Epithelial cell of esophagus (primary cell): Measurements from ENCODE around the gene TGM2.

Source experiments
- DNase-seq: peaks from one replicate; pipeline ENCODE4 v3.0.0; 2010; ENCODE audit warnings: low read depth
- H3K4me3 ChIP-seq: 2 replicates; pipeline ENCODE4 v1.5.1; 2011; ENCODE audit warnings: mild to moderate bottlenecking, low read length, control low read depth
- TF ChIP-seq, protein P1 (sequence below): IDR thresholded peaks from 2 replicates; pipeline ENCODE4 v1.5.1; 2011; ENCODE audit warnings: low read depth, mild to moderate bottlenecking, low read length, control low read depth, inconsistent platforms; ENCODE audit not compliant: insufficient read depth; ENCODE audit errors: missing control alignments

The TGM2 gene

DNA sequence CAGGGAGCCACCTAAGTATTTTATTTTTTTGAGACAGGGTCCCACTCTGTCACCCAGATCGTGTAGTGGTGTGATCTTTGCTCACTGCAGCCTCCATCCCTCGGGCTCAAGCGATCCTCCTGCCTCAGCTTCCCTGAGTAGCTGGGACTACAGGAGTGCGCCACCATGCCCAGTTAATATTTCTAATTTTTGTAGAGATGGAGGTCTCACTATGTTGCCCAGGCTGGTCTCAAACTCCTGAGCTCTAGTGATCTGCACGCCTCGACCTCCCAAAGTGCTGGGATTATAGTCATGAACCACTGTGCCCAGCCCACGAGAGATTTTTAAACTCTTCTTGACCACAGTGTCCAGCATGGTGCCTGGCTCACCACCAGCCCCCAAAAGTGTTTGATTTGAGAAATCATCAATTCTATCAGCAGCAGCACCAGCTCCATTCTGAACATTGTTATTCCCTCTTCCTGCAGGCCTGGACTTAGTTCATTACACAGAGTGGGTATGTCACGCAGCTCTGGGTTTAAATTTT, 2.3 kb upstream of the TGM2 start:
- no peak for DNase-seq
- TF ChIP-seq, protein P1, sequence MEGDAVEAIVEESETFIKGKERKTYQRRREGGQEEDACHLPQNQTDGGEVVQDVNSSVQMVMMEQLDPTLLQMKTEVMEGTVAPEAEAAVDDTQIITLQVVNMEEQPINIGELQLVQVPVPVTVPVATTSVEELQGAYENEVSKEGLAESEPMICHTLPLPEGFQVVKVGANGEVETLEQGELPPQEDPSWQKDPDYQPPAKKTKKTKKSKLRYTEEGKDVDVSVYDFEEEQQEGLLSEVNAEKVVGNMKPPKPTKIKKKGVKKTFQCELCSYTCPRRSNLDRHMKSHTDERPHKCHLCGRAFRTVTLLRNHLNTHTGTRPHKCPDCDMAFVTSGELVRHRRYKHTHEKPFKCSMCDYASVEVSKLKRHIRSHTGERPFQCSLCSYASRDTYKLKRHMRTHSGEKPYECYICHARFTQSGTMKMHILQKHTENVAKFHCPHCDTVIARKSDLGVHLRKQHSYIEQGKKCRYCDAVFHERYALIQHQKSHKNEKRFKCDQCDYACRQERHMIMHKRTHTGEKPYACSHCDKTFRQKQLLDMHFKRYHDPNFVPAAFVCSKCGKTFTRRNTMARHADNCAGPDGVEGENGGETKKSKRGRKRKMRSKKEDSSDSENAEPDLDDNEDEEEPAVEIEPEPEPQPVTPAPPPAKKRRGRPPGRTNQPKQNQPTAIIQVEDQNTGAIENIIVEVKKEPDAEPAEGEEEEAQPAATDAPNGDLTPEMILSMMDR = no peak
- no peak overlapping the region for H3K4me3 ChIP-seq

DNA sequence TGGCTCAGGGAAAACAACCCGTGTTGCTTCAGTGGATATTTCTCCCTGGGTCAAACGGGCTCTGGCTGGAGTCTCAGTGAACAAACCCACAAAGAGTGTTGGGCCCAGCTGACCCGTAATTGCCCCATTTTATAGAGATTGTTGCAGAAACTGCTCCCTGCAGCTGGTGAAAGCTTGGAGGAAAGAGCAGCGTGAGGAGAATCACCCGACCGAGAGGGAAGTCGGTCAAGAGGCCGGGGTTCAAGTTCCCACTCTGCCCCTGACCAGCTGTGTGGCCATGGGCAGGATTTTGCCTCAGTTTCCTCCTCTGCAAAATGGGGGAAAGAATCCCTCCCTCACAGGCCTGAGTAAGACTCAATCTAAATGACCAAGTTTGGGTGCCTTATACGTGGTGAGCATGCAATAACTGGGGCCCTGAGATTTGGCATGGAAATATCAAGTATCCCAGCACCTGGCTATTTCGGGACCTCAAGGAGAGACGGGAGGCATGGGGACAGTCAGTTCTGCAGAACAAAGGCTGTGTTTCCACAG, 1.7 kb upstream of the TGM2 start:
- DNase-seq = no peak
- TF ChIP-seq, protein P1 = no peak
- H3K4me3 ChIP-seq = no peak overlapping the region

DNA sequence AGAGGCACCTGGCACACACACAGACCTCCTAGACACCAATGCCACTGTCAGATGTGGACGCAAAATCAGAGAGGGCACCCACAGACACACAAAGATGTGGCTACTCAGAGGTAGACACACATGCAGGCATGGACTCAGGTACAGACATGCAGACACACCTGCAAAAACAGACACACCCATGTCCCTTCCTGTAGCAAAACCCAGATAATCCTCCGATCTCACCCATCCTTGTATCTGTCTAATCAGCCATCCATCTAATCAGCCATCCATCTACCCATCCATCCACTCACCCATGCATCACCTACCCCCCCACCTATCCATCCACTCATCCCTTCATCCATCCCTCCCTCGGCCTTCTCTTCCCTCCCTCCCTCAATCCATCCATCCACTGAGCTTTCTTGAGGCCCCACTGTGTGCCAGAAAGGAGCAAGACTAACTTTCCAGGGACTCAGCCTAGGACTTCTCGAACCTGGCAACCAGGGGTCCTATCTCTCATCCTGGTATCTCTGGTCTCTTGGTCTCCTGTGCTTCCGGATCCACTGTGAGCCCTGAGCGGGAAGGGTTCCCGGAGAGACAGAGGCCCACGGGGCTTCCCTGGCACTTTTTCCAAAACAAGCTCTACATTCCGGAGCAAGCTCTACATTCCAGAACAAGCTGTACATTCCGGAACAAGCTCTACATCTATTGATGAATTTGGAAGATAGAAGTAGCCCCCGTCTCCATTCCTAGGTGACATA, 1.1 kb upstream of the TGM2 start:
- no peak overlapping the region for H3K4me3 ChIP-seq
- TF ChIP-seq, protein P1 = no peak
- peak; percentile 72 for DNase-seq

DNA sequence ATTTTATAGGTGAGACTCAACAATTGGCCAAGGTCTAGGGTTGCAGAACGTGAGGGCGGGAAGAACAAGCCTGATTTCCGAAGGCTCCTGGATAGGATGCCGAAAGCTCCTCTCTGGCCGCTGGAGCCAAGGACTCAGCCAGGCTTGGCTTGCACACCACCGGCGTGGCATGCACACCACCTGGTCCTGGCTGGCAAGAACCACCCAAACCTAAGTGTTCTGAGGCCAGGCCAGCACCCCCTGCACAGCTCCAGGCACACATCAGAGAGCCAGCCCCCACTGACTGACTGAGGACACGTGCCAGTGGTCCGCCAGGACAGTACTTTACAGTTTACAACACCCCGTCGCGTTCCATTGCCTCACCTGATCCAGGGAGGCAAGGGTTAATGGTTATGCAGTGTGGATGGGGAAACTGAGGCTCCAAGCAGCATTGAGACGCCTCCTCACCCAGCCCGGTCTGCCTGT, 414 bp downstream of the TGM2 start:
- TF ChIP-seq, protein P1 = no peak
- no peak overlapping the region for H3K4me3 ChIP-seq
- no peak for DNase-seq

DNA sequence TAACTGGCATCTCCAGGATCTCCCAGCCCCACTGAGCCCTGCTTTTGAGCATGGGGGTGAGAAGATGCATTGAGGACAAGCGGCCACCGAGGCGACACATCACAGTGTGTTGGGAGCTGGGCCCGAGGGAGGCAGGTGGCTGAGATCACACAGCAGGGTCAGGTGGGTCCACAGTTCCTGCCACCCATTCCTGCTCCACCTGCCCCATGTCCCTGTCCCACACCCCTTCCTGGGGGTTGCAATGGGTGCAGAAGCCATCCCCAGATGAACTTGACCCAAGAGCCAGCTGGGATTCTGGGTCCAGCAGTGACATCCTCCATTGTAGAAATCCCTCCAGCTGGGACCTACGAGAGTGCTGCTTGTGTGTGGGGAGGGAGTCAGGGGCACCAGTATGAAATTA, 1.0 kb downstream of the TGM2 start:
- H3K4me3 ChIP-seq = no peak overlapping the region
- no peak for DNase-seq
- TF ChIP-seq, protein P1 = no peak

DNA sequence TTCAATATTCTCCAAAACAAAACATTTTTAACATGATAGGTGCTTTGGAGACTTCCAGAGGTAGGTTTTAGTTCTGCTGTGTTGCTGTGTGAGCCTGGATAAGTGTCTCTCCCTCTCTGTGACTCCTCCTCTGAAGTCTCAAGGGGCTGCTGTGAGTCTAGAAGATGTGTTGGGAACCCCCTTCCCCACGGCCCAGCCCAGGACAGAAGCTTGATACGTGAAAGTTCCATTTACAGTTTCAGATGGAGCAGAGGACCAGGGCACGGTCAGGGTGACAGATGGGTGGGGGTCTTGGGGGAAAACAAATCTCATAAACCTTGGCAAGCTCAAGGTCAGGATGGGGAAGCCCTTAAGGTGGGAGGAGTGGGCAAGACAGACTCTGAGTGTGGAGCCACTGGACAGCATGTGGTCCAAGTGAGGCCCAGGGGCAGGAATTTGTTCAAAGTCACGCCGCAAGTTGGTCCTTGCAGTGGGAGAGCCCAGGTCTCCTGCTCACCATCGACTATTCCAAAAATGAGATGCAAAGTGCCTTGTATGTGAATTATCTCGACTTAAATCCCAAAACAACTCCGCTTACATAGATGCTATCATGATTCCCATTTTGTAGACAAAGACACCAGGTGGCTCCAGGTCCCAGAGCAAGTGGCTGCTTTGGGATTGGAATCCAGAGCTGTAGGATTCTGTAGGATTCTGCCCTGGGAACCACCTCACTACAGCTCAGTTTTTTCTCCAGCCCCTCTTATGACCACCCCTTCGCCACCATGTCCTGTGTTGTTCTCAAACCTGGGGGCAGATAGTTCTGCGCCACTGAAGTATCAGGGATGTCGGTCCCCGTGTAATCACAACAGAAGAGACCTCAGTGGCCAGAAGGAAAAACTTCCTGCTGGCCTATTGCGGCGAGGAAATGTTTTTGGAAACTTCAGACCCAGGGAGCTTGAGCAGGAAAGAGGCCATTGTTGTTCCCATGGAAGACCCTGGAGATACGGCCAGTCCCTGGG, 1.9 kb downstream of the TGM2 start:
- TF ChIP-seq, protein P1 = no peak
- H3K4me3 ChIP-seq = no peak overlapping the region

More for the DNA sequence above, 1.9 kb downstream of the TGM2 start:
- DNase-seq = no peak
